ENCODE data around the gene RAB15.

DNA sequence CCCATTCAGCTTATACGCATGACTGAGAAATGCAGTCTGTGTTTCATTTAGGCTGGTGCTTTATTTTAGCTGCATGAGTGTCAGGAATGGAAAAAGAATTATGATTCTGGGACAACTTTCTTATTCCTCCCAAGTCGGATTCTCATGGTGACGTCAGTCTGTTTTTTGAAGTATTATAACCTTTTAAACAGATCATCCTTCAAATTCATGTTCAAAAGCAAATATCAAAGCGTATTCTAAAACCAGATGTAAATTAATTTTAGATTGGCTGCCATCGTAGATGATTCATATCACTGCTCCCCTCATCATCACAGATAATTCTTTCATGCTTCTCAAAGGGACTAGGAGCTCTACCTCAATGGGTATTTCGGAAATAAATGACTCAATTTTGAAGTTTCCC lies 29.6 kb upstream of the RAB15 start:
- no peak for TF ChIP-seq EZH2 (IDR thresholded peaks at IDR 0.05; ENCODE audit: insufficient read depth, low read length)
- TF ChIP-seq, protein P1, sequence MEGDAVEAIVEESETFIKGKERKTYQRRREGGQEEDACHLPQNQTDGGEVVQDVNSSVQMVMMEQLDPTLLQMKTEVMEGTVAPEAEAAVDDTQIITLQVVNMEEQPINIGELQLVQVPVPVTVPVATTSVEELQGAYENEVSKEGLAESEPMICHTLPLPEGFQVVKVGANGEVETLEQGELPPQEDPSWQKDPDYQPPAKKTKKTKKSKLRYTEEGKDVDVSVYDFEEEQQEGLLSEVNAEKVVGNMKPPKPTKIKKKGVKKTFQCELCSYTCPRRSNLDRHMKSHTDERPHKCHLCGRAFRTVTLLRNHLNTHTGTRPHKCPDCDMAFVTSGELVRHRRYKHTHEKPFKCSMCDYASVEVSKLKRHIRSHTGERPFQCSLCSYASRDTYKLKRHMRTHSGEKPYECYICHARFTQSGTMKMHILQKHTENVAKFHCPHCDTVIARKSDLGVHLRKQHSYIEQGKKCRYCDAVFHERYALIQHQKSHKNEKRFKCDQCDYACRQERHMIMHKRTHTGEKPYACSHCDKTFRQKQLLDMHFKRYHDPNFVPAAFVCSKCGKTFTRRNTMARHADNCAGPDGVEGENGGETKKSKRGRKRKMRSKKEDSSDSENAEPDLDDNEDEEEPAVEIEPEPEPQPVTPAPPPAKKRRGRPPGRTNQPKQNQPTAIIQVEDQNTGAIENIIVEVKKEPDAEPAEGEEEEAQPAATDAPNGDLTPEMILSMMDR (IDR thresholded peaks at IDR 0.05; ENCODE audit: insufficient read depth, low read depth, low read length) = no peak

Measured in astrocyte (in vitro differentiated cells and primary cell).